ENCODE measurements around the gene SNX13.

GRCh38 chr7:17962652-17963051 is 22.4 kb upstream of the SNX13 start:
- TF ChIP-seq CTCF (IDR thresholded peaks at IDR 0.05), result no peak
- TF ChIP-seq POLR2A (IDR thresholded peaks at IDR 0.05), result no peak
